K562 (cell line): Measurements from ENCODE around the gene PTPN18. TPM values are rescaled to one million over a fixed set of nuclear protein-coding genes. Genes with fewer than 3 reads are reported as not detected.
A peak's percentile ranks its signal among the peaks of the same experiment; 100 is the strongest.

Source experiments
- ATAC-seq: fragments of 200-7000 bp; cut with Tn5 transposase; 3 replicates; pipeline ENCODE4 v1.9.1; 2020; ENCODE audit warnings: moderate library complexity
- BruUV-seq: library from RNA; stranded (reverse); fragments of 400-500 nt; replicated peaks from 2 replicates; lab custom pipeline; 2021; lab: Mats Ljungman, UMichigan
- CTCF ChIA-PET: fragments of 300-600 bp; formaldehyde crosslinking; extraction: SDS; loops from one replicate; lab custom pipeline; 2021; ENCODE audit warnings: low intra/inter-chr PET ratio; lab: Yijun Ruan, JAX
- POLR2A ChIA-PET: fragments of 300-600, 350-650 bp; sonication (Branson Sonifier 250); formaldehyde crosslinking; extraction: SDS; loops from one replicate; lab custom pipeline; 2021; ENCODE audit warnings: antibody characterized with exemption, inconsistent platforms; lab: Yijun Ruan, JAX
- DNase-seq, 4 experiments: peaks; one replicate each; pipeline versions ENCODE4 v3.0.0 to v3.0.0-alpha.2; 2011 to 2018; ENCODE audit warnings: low spot score in 3 of 4, mixed read lengths in 3 of 4; ENCODE audit errors: extremely low read depth in 1 of 4
- FAIRE-seq: peaks from 2 replicates; lab custom pipeline; 2011; peaks lifted over from hg19 to GRCh38; lab: Jason Lieb, UNC
- H2AFZ ChIP-seq: 2 replicates; pipeline ENCODE4 v1.6.0; 2011; ENCODE audit warnings: low read depth, low read length, control low read depth, inconsistent platforms
- H3K27ac ChIP-seq: fragments of 200-600 bp; 3 replicates; pipeline ENCODE4 v1.8.0; 2011; ENCODE audit warnings: low read depth, mild to moderate bottlenecking, control low read depth, inconsistent platforms, low read length, moderate library complexity, mixed read lengths; ENCODE audit errors: extremely low read depth
- H3K27me3 ChIP-seq, 2 experiments: fragments of 300-600 bp in 1 of 2; 2 replicates in 1 of 2; 3 replicates in 1 of 2; pipeline versions ENCODE4 v1.6.0 to v1.8.0; 2011; ENCODE audit warnings: inconsistent platforms in 2 of 2, low read length in 2 of 2, mild to moderate bottlenecking in 1 of 2, mixed read lengths in 1 of 2, moderate library complexity in 1 of 2; ENCODE audit not compliant: control insufficient read depth in 2 of 2, insufficient read depth in 2 of 2
- H3K36me3 ChIP-seq: fragments of 300-600 bp; 3 replicates; pipeline ENCODE4 v1.8.0; 2011; ENCODE audit warnings: mild to moderate bottlenecking, low read length, inconsistent platforms; ENCODE audit not compliant: control insufficient read depth, insufficient read depth
- H3K4me1 ChIP-seq, 2 experiments: fragments of 200-600 bp in 1 of 2; replicated peaks in 1 of 2; 2 replicates in 1 of 2; 3 replicates in 1 of 2; pipeline versions ENCODE4 v1.5.1 to v1.8.0; 2011; ENCODE audit warnings: inconsistent platforms in 2 of 2, low read length in 2 of 2, mild to moderate bottlenecking in 1 of 2, mixed read lengths in 1 of 2, moderate library complexity in 1 of 2; ENCODE audit not compliant: control insufficient read depth in 2 of 2, insufficient read depth in 2 of 2
- H3K4me2 ChIP-seq: 2 replicates; pipeline ENCODE4 v1.6.1; 2011; ENCODE audit warnings: low read length, control low read depth, inconsistent platforms, mixed read lengths; ENCODE audit not compliant: insufficient read depth
- H3K4me3 ChIP-seq: fragments of 200-600 bp; sonication (generic), shearing (Covaris generic); 2 replicates; pipeline ENCODE4 v1.5.1; 2016; ENCODE audit warnings: control low read depth, inconsistent platforms
- H3K79me2 ChIP-seq: fragments of 200-600 bp; 3 replicates; pipeline ENCODE4 v1.8.0; 2011; ENCODE audit warnings: low read length, inconsistent platforms; ENCODE audit not compliant: control insufficient read depth, insufficient read depth
- H3K9ac ChIP-seq, 2 experiments: 2 replicates each; pipeline versions ENCODE4 v1.6.0 to v1.6.1; 2011; ENCODE audit warnings: low read depth in 2 of 2, low read length in 2 of 2, control low read depth in 1 of 2, inconsistent platforms in 1 of 2, mild to moderate bottlenecking in 1 of 2, mixed read lengths in 1 of 2; ENCODE audit not compliant: insufficient read depth in 1 of 2
- H3K9me1 ChIP-seq: one replicate; pipeline ENCODE4 v1.6.0; 2011; ENCODE audit warnings: inconsistent platforms, mild to moderate bottlenecking, low read length, moderate library complexity; ENCODE audit not compliant: control insufficient read depth, insufficient read depth
- H3K9me3 ChIP-seq: replicated peaks from 2 replicates; pipeline ENCODE4 v1.5.1; 2011; ENCODE audit warnings: low read depth, low read length, inconsistent platforms; ENCODE audit not compliant: control insufficient read depth, insufficient read depth
- H4K20me1 ChIP-seq: replicated peaks from 2 replicates; pipeline ENCODE4 v1.6.1; 2011; ENCODE audit warnings: low read length, inconsistent platforms, mixed read lengths; ENCODE audit not compliant: control insufficient read depth, insufficient read depth
- ASH1L ChIP-seq: fragments of 450-650 bp; IDR thresholded peaks from 2 replicates; pipeline ENCODE4 v1.6.1; 2018; ENCODE audit warnings: borderline replicate concordance, mild to moderate bottlenecking, low read depth; ENCODE audit not compliant: partially characterized antibody
- CHD4 ChIP-seq: fragments of 200-600 bp; sonication (generic); IDR thresholded peaks from 3 replicates; pipeline ENCODE4 v1.6.1; 2012; ENCODE audit warnings: low read depth, mild to moderate bottlenecking, mixed read lengths, low read length, inconsistent platforms; ENCODE audit not compliant: insufficient read depth, insufficient replicate concordance, poor library complexity, severe bottlenecking
- MBD2 ChIP-seq: sonication (generic); IDR thresholded peaks from 2 replicates; pipeline ENCODE4 v1.6.1; 2016; ENCODE audit warnings: low read depth, borderline replicate concordance
- NCOA4 ChIP-seq: fragments of 450-650 bp; IDR thresholded peaks from 2 replicates; pipeline ENCODE4 v1.6.1; 2018; ENCODE audit warnings: mild to moderate bottlenecking; ENCODE audit not compliant: partially characterized antibody
- RAD21 ChIP-seq, 2 experiments: fragments of 250-450 bp in 1 of 2; fragments of 450-650 bp in 1 of 2; sonication (Bioruptor Pico) in 1 of 2; formaldehyde crosslinking in 1 of 2; IDR thresholded peaks in 1 of 2; conservative IDR thresholded peaks in 1 of 2; 2 replicates each; pipeline versions ENCODE4 v1.4.0 to v1.8.0; 2020 to 2022; ENCODE audit warnings: mild to moderate bottlenecking in 2 of 2, moderate library complexity in 1 of 2
- TEAD4 ChIP-seq, 2 experiments: sonication (generic) in 1 of 2; formaldehyde crosslinking in 1 of 2; IDR thresholded peaks; 2 replicates each; pipeline versions ENCODE4 v1.6.1 to v1.8.0; 2012 to 2022; ENCODE audit warnings: borderline replicate concordance in 1 of 2, inconsistent platforms in 1 of 2, low read length in 1 of 2, mild to moderate bottlenecking in 1 of 2, missing genetic modification reagents in 1 of 2
- ZEB2 ChIP-seq: fragments of 450-650 bp; IDR thresholded peaks from 2 replicates; pipeline ENCODE4 v1.6.1; 2016
- WGBS: fragments of 100-300 bp; shearing (Covaris generic); methylation state at CpG from one replicate; pipeline ENCODE4 v1.1.6; 2016; ENCODE audit warnings: low coverage, mixed read lengths; ENCODE audit not compliant: insufficient coverage; ENCODE audit errors: missing lambda C conversion rate; 5-methylcytosine and 5-hydroxymethylcytosine counted together
- in situ Hi-C: fragments of 300-500 bp; cut with MboI; formaldehyde crosslinking; loops from 4 replicates; pipeline ENCODE4 v1.15.0; 2018; ENCODE audit warnings: inconsistent platforms, mixed read lengths
- intact Hi-C: fragments of 100-400 bp; cut with micrococcal nuclease; formaldehyde crosslinking; loops from 2 replicates; pipeline ENCODE4 v1.14.2; 2022
- polyA plus RNA-seq, 8 experiments: library from polyadenylated mRNA; depleted of rRNA in 4 of 8; stranded (reverse) in 5 of 8; unstranded in 3 of 8; fragments of >200 nt; fragmentation: Nextera tagmentation in 2 of 8; fragmentation: Illumina TruSeq in 1 of 8; extraction: Ambion mirVana in 2 of 8; extraction: Trizol in 1 of 8; gene quantifications; 2 replicates each; pipeline versions ENCODE4 v1.2.1 to v1.2.3, GENCODE V29; 2011 to 2014; ENCODE audit warnings: inconsistent platforms in 1 of 8, missing spikeins in 1 of 8
- total RNA-seq, 7 experiments: library from RNA; depleted of rRNA in 6 of 7; stranded (reverse); fragments of >200 nt in 6 of 7; fragmentation: Illumina TruSeq in 2 of 7; extraction: Trizol in 2 of 7; gene quantifications; 2 replicates each; pipeline versions ENCODE4 v1.2.1 to v1.2.3, GENCODE V29; 2011 to 2021; ENCODE audit warnings: low replicate concordance in 1 of 7
- TF ChIP-seq, protein P1 (sequence below): fragments of 250-450 bp; sonication (Bioruptor Pico); IDR thresholded peaks from 2 replicates; pipeline ENCODE4 v1.5.0; 2021; ENCODE audit warnings: mild to moderate bottlenecking, moderate library complexity
- TF ChIP-seq, protein P2 (sequence below): IDR thresholded peaks from 2 replicates; pipeline ENCODE4 v1.6.1; 2012; ENCODE audit warnings: low read depth, low read length, improper control_type of control experiment, borderline replicate concordance
- TF ChIP-seq, protein P3 (sequence below): fragments of 200-800 bp; sonication (Bioruptor generic); IDR thresholded peaks from 2 replicates; pipeline ENCODE4 v1.6.1; 2017; ENCODE audit warnings: missing genetic modification characterization, missing compliant biosample characterization

PTPN18 gene
- total and polyA plus RNA-seq, 9 of the 15 experiments (the other 6 are each of a cell fraction or from before 2014, with no cell fraction given): 11.6 to 90.7 (median 49.6) TPM

DNA sequence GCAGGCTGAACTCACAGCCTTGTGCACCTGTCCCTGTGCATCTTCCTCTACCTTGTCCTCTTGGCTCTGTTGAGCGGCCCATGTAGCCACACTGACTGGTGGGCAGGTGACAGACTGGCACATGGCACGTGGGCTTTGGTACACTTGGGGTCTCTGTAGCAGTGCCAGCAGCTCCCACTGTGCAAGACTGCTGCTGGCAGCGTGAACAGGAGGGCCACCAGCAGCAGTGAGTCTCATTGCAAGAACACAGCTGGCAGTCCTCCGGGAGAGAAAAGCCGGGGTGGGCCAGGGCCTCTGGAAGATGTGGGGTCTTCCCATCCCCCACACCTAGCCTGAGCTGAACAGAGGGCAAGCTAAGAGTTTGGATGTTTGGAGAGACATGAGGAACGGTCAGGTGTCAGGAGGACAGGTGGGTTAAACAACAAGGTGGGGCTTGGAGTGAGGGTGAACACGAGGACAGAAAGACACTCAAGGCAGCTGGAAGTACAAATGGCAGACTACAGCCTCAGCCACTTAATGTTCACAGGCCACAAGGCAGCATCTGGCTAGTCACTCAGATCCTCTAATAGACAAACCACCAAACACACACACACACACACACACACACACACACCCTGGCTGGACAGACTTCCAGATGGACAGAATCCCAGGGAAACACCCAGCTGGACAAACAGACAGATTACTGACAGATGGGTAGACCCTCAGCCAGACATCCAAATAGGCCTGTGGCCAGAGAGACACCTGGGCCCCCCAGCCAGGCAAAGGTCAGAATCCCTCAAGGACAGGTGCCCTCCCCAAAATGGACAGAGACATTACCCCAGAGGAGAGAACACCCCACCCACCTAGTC lies 2.3 kb upstream of the PTPN18 start:
- Histone ChIP-seq H4K20me1 (no peaks in the 10 kb centered on the region), H3K27me3 (no peaks in the 10 kb centered on the region), H3K9me1 (no peaks in the 10 kb centered on the region), H3K79me2 (peaks cover 19% of the 10 kb centered on the region), H3K36me3 (peaks cover 10% of the 10 kb centered on the region; the same call in 2 of the 3 replicates), H3K9me3 (no peaks in the 10 kb centered on the region), H3K4me3 (no peak overlapping the region), H3K4me1 (peaks cover 5 to 32% of the 10 kb centered on the region in 2 experiments; a peak in 4 of 5 replicates), H3K4me2 (peak overlapping the region; percentile 24), H3K9ac (peak overlapping the region in 1 of 2 experiments; percentile 73; a peak in 2 of 4 replicates), H3K27ac (no peak overlapping the region), H2AFZ (no peak overlapping the region)
- ATAC-seq (no peak), FAIRE-seq (peak; percentile 23), DNase-seq (no peak)
- intact Hi-C loops: no loop called here
- no TSS peak for BruUV-seq
- WGBS: 87% methylated on average over 7 of the region's 7 CpGs
- in situ Hi-C loops: no loop called here
- ChIA-PET CTCF (no interaction called here), POLR2A (interaction anchor here (1.0 to 5.4 kb wide), 3 partner anchors 9 to 25 kb away, joined by 3 to 63 read pairs (median 18); partner anchors contain the start of gene IMP4)
- TF ChIP-seq, protein P1, sequence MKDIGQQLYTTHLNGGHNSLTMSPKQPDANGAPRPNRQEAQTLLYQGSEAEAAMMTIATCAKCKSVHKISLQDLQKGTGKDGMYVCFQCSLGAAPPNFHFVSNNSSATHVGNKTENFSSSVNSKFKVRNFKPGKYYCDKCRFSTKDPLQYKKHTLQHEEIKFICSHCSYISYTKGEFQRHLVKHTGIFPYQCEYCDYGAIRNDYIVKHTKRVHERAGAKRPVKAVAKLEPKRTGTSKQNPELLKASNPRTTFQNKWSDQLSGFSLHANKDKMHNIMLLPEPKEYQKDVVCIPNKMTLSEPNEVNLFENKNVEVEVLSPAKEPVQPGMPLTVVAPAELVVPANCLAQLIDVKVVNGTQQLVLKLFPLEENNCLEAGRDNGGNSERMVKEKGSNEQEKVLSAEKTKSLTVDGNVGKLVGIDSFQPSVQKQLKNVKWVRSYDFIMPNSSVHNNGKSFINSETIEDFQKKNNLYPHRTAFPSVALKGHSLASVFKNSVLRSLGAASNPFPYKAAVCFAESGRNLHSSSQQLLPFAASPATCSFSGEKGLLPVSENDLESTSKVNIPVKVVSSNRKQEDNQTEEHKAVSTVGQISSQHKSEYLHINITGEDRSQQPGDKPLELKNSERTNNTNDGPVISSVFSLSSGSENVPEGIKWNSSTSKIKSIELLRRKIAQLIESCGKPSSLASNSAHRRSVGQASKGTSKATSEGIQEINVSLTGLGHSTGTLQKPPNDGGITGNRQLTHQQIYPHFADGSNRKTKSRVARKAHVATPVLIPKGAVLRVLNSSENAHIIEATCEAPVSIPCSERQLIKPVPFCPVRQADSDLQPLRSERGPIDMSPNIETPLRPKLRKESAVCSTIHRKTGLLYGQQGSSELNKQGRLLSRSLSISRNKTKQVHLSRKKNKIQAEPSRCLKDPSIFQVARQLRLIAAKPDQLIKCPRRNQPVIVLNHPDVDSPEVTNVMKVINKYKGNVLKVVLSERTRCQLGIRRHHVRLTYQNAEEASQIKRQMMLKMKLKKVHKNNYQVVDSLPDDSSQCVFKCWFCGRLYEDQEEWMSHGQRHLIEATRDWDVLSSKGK (CRISPR knock-in tag): no peak
- TF ChIP-seq ASH1L: no peak
- TF ChIP-seq, protein P2, sequence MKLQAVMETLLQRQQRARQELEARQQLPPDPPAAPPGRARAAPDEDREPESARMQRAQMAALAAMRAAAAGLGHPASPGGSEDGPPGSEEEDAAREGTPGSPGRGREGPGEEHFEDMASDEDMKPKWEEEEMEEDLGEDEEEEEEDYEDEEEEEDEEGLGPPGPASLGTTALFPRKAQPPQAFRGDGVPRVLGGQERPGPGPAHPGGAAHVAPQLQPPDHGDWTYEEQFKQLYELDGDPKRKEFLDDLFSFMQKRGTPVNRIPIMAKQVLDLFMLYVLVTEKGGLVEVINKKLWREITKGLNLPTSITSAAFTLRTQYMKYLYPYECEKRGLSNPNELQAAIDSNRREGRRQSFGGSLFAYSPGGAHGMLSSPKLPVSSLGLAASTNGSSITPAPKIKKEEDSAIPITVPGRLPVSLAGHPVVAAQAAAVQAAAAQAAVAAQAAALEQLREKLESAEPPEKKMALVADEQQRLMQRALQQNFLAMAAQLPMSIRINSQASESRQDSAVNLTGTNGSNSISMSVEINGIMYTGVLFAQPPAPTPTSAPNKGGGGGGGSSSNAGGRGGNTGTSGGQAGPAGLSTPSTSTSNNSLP: no peak
- no peak for TF ChIP-seq MBD2
- no peak for TF ChIP-seq RAD21 (CRISPR knock-in tag; conservative IDR thresholded peaks at IDR 0.05 in 1 of 2, IDR thresholded peaks at IDR 0.05 in 1 of 2)
- TF ChIP-seq CHD4: no peak
- TF ChIP-seq, protein P3, sequence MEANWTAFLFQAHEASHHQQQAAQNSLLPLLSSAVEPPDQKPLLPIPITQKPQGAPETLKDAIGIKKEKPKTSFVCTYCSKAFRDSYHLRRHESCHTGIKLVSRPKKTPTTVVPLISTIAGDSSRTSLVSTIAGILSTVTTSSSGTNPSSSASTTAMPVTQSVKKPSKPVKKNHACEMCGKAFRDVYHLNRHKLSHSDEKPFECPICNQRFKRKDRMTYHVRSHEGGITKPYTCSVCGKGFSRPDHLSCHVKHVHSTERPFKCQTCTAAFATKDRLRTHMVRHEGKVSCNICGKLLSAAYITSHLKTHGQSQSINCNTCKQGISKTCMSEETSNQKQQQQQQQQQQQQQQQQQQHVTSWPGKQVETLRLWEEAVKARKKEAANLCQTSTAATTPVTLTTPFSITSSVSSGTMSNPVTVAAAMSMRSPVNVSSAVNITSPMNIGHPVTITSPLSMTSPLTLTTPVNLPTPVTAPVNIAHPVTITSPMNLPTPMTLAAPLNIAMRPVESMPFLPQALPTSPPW (CRISPR knock-in tag): no peak
- TF ChIP-seq TEAD4 (IDR thresholded peaks at IDR 0.05; ENCODE audit: low read length): no peak
- no peak for TF ChIP-seq TEAD4 (CRISPR knock-in tag; IDR thresholded peaks at IDR 0.05; ENCODE audit: borderline replicate concordance)
- no peak for TF ChIP-seq NCOA4
- no peak for TF ChIP-seq ZEB2
